Subcutaneous adipose tissue (tissue), 4 donors: ENCODE results near the gene SLFNL1. TPM values are rescaled to one million over a fixed set of nuclear protein-coding genes. Genes with fewer than 3 reads are reported as not detected.

ENCODE experiments used
- CTCF ChIP-seq: fragments of 450-650 bp; IDR thresholded peaks from one replicate; pipeline ENCODE4 v1.5.1; 2016; ENCODE audit warnings: low read depth, mild to moderate bottlenecking, control low read depth, antibody characterized with exemption, moderate library complexity
- total RNA-seq, 4 donors: library from RNA; depleted of rRNA; stranded (reverse); fragments of >200 nt; gene quantifications; one replicate each; pipeline ENCODE4 v1.1.0, GENCODE V29; 2016

The SLFNL1 gene
- total RNA-seq, 4 donors from 2014 or later: 0.16 to 0.44 (median 0.18) TPM

- no peak for TF ChIP-seq CTCF
These were observed 2.2 kb downstream of the SLFNL1 start for GRCh38 chr1:41019353-41019745.

DNA sequence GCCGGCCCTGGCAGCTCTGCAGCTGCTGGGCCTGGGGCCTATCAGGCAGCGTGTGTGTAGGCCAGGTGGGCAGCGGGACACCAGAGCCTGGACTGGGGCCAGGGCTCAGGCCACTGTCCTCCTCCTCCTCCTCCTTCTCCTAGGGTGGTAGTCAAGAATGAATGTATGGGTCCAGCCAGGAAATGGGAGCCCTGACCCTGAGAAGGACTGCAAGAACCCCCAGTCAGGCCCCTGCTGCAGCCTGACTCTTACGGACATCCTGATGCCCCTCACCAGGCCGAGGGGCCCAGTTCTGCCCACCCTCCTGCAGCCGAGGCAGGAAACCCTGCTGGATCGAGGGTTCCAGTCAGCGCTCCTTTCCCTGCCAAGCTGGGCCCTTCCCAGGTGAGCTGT lies 3.5 kb downstream of the SLFNL1 start:
- no peak for TF ChIP-seq CTCF

DNA sequence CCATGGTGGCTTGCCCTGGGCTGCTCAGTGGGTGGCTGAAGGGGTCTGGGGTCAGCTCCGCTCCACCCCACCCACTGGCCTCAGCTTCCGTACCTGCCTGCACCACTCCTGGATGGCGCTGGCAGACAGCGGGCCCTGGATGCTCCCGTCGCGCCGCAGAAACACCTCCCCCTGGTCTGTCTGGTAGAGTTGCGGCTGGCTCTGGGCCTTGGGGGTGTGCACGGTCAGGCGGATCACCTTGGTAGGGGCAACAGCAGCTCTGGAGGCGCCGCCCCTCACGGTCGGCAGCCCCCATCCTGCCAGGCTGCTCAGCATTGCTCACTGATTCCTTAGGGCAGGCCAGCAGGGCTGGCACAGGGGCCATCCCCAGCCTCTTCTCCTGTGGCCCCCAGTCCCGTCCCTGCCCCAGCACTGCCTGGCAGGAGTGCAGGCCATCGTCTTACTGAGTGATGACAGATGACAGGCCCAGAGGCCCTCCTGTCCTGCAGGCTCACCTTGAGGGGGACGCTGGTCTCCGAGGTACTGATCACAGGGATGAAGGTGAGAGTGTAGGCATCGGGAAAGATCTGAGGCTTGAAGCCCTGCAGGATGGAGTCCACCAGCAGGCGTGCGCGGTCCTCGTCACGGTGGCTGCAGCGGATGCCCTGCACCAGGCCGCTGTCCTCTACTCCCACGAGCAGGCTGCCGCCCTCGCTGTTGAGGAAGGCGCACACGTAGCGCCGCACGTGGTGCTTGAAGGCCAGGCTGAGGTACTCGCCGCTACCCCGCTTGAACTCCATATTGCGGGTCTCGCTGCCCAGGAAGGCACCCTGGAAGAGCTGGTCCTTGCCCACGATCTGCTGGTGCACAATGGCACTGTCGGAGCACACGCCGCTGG lies 4.1 kb downstream of the SLFNL1 start:
- no peak for TF ChIP-seq CTCF

- TF ChIP-seq CTCF: no peak
These were observed 5.5 kb downstream of the SLFNL1 start for GRCh38 chr1:41015897-41016470.

DNA sequence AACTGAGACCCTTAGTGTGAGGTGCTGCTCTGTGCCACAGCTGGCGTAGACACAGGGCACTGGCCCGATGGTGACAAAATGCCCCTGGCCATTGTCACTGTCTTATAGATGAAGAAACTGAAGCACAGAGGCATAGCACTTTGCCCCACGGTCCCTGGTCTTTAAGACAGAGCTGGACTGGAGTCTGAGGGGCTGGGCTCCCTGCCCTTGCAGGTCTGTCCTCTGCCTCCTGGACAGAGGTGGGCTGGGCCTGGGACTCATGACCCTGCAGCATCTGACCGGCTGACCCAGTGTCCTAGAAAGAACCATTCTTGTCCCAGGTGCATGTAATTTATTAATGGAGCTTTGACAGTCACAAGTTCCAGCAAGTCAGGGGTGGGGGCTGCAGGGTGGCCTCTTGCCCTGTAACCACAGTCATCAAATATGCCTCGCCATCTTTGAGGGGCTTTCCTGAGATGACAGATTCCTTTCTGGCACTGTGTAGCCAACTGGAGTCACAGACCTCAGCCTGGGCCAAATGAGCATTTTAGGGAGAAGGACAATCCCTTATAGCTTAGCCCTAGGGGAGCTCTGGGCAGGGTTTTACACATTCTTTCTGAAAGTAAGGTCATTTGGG lies 6.1 kb downstream of the SLFNL1 start:
- TF ChIP-seq CTCF: no peak

- TF ChIP-seq CTCF: no peak
These were observed 6.7 kb downstream of the SLFNL1 start for GRCh38 chr1:41014871-41015270.

DNA sequence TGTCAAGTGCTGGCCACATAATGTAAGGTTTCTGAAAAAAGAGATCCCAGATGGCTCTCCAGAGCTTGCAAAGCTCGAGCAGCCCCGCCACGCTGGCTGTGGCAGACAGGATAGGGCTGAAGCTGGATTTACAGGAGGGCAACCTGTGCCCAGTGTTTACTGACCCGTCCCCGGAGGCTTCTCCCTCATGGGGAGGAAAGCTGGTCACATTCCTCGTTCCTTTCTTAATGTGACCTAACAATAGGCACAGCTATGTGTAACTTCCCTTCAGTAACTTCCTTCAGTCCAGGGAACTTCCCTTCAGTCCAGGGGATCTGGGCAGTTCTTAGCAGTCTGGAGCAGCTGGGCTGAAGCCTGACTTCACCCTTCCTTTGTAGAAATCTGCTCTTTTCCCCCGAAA lies 7.7 kb downstream of the SLFNL1 start:
- no peak for TF ChIP-seq CTCF
